ENCODE measurements around the gene GNAL.

GRCh38 chr18:11821643-11822237 lies 132.7 kb downstream of the GNAL start:
- TF ChIP-seq EZH2 (IDR thresholded peaks at IDR 0.05) = no peak
- TF ChIP-seq POLR2AphosphoS5 (IDR thresholded peaks at IDR 0.05; ENCODE audit: borderline replicate concordance, low read depth, low read length) = no peak
- TF ChIP-seq FOXP2 (optimal IDR thresholded peaks at IDR 0.05; ENCODE audit: control extremely low read depth, extremely low read length, insufficient read depth) = no peak
